Measurements from ENCODE around the gene RAD51C.

GRCh38 chr17:58684003-58684402, 8.4 kb upstream of the RAD51C start:
- no peak for TF ChIP-seq GATA3 (IDR thresholded peaks at IDR 0.05; ENCODE audit: low read depth, low read length)
- TF ChIP-seq GATA2 (IDR thresholded peaks at IDR 0.05; ENCODE audit: low read depth, low read length) = no peak

Measured in SH-SY5Y (cell line).